Neural progenitor cell (in vitro differentiated cells): ENCODE results near the gene DPYD. TPM values are rescaled to one million over a fixed set of nuclear protein-coding genes. Genes with fewer than 3 reads are reported as not detected.

ENCODE experiments used
- DNase-seq: peaks from one replicate; pipeline ENCODE4 v3.0.0-alpha.2; 2016; ENCODE audit warnings: low spot score
- H2AFZ ChIP-seq: fragments of 200-600 bp; sonication (generic); replicated peaks from 2 replicates; pipeline ENCODE4 v1.6.1; 2016; ENCODE audit warnings: antibody characterized with exemption
- H3F3A ChIP-seq: fragments of 200-600 bp; sonication (generic); 2 replicates; pipeline ENCODE4 v1.6.1; 2016; ENCODE audit warnings: antibody characterized with exemption, low read depth
- H3K27ac ChIP-seq: fragments of 200-600 bp; sonication (generic); 2 replicates; pipeline ENCODE4 v1.5.1; 2016; ENCODE audit warnings: mild to moderate bottlenecking
- H3K27me3 ChIP-seq: fragments of 200-600 bp; sonication (generic); 2 replicates; pipeline ENCODE4 v1.6.1; 2016; ENCODE audit warnings: mild to moderate bottlenecking, moderate library complexity
- H3K36me3 ChIP-seq: fragments of 200-600 bp; sonication (generic); 2 replicates; pipeline ENCODE4 v1.5.1; 2016
- H3K4me1 ChIP-seq: fragments of 200-600 bp; sonication (generic); 2 replicates; pipeline ENCODE4 v1.6.1; 2016; ENCODE audit warnings: mixed run types
- H3K4me2 ChIP-seq: fragments of 200-600 bp; sonication (generic); 2 replicates; pipeline ENCODE4 v1.6.1; 2016
- H3K4me3 ChIP-seq: fragments of 200-600 bp; sonication (generic); 2 replicates; pipeline ENCODE4 v1.5.1; 2016
- H3K79me2 ChIP-seq: fragments of 200-600 bp; sonication (generic); 2 replicates; pipeline ENCODE4 v1.6.1; 2016; ENCODE audit warnings: low read depth
- H3K9ac ChIP-seq: fragments of 200-600 bp; sonication (generic); 2 replicates; pipeline ENCODE4 v1.6.1; 2016
- H3K9me3 ChIP-seq: fragments of 200-600 bp; sonication (generic); 2 replicates; pipeline ENCODE4 v1.5.1; 2016; ENCODE audit warnings: low read depth
- H4K20me1 ChIP-seq: fragments of 200-600 bp; sonication (generic); 2 replicates; pipeline ENCODE4 v1.6.1; 2016; ENCODE audit warnings: low read depth
- H3K27ac Mint-ChIP-seq: 3 replicates; pipeline ENCODE4 v1.8.0; 2021; ENCODE audit warnings: mixed read lengths
- H3K27me3 Mint-ChIP-seq: 2 replicates; pipeline ENCODE4 v1.8.0; 2022; ENCODE audit warnings: low read depth, mild to moderate bottlenecking, inconsistent platforms, moderate library complexity, mixed read lengths; ENCODE audit not compliant: insufficient read depth
- H3K36me3 Mint-ChIP-seq: 3 replicates; pipeline ENCODE4 v1.8.0; 2021; ENCODE audit warnings: mixed read lengths
- H3K4me1 Mint-ChIP-seq: 3 replicates; pipeline ENCODE4 v1.8.0; 2021; ENCODE audit warnings: mixed read lengths
- H3K4me3 Mint-ChIP-seq: 3 replicates; pipeline ENCODE4 v1.8.0; 2021; ENCODE audit warnings: mild to moderate bottlenecking, moderate library complexity, mixed read lengths
- H3K9me3 Mint-ChIP-seq: 3 replicates; pipeline ENCODE4 v1.8.0; 2020; ENCODE audit warnings: mixed read lengths
- EZH2 ChIP-seq: fragments of 200-600 bp; sonication (generic); IDR thresholded peaks from 2 replicates; pipeline ENCODE4 v1.6.1; 2017; ENCODE audit warnings: antibody characterized with exemption, mild to moderate bottlenecking, moderate library complexity
- EZH2phosphoT487 ChIP-seq: fragments of 200-600 bp; sonication (generic); IDR thresholded peaks from 2 replicates; pipeline ENCODE4 v1.6.1; 2017; ENCODE audit warnings: antibody characterized with exemption
- total RNA-seq: library from RNA; depleted of rRNA; stranded (reverse); fragments of >200 nt; gene quantifications from 2 replicates; pipeline ENCODE4 v1.2.3, GENCODE V29; 2015; ENCODE audit warnings: low replicate concordance
- TF ChIP-seq, protein P1 (sequence below): fragments of 200-600 bp; sonication (generic); IDR thresholded peaks from 2 replicates; pipeline ENCODE4 v1.5.1; 2017; ENCODE audit warnings: antibody characterized with exemption, mild to moderate bottlenecking

Gene DPYD
- total RNA-seq, 1 donor from 2014 or later = 0.43 TPM

DNA sequence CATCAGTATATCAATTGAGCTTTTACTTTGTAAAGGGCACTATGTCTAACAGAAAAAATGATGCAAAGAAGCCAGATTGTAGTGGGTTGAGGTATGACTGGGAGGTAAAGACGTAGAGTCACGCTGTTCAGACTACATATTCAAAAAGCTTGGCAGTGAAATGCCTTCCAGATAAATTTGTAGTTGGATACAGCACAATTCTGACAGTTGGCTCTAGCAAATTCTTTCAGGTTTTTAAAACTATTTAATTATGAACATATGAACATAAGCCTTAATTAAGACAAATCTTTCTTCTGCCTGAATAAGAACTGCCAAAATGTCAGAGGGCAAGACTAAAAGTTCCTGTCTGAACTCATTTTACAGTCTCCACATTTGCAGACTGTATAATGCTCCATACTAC lies 118.8 kb downstream of the DPYD start:
- Histone ChIP-seq H4K20me1 (no peaks in the 10 kb centered on the region), H3K36me3 (no peaks in the 10 kb centered on the region), H3K79me2 (no peaks in the 10 kb centered on the region), H3K4me2 (no peak overlapping the region), H2AFZ (no peak overlapping the region), H3K9ac (no peak overlapping the region), H3K4me3 (no peak overlapping the region), H3K27ac (no peak overlapping the region), H3F3A (no peaks in the 10 kb centered on the region), H3K4me1 (peaks cover 7% of the 10 kb centered on the region), H3K9me3 (no peaks in the 10 kb centered on the region), H3K27me3 (no peaks in the 10 kb centered on the region)
- Mint-ChIP-seq H3K27ac (no peak overlapping the region), H3K9me3 (no peaks in the 10 kb centered on the region), H3K36me3 (no peaks in the 10 kb centered on the region), H3K4me3 (no peak overlapping the region), H3K4me1 (peaks cover 13% of the 10 kb centered on the region), H3K27me3 (no peaks in the 10 kb centered on the region)
- no peak for TF ChIP-seq EZH2phosphoT487
- DNase-seq = no peak

DNA sequence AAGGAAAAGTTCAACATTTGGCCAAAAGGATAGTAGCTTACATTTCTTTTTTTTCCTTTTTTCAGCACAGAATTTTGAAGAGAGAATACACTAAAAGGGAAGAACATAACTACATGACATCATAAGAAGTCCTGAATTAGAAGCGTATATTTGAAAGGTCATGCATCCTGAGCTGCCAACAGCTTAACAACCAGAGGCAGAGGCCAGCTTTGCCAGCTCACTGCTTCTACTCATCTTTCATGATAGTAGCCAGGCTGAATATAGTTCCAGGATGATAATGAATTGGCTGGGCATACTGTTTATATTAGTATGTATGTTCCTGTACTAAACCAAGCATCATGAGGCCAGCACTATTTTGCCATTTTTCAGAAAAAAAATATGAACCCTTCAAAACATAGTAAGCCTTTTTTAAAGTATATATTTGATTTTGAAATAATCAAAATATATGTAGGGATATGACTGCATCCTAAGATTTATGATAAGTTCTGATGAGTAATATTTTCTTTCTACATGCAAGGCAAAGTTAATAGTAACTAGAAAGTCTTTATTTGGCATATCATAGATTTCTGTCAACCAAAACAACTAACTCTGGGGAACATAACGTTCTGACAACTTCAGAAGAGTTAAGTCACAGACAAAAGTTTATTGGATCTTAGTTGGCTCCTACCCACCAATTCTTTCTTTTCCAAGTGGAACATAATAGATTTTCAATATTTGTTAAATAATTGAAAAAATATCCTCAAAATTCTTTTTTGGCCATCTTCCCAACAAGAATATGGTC lies 123.2 kb downstream of the DPYD start:
- Mint-ChIP-seq H3K27me3 (no peaks in the 10 kb centered on the region), H3K4me3 (no peak overlapping the region), H3K36me3 (no peaks in the 10 kb centered on the region), H3K4me1 (peaks cover 16% of the 10 kb centered on the region), H3K27ac (no peak overlapping the region), H3K9me3 (no peaks in the 10 kb centered on the region)
- Histone ChIP-seq H3K4me2 (no peak overlapping the region), H3K27me3 (no peaks in the 10 kb centered on the region), H3K4me1 (peaks cover under 1% of the 10 kb centered on the region), H3K4me3 (no peak overlapping the region), H3K79me2 (no peaks in the 10 kb centered on the region), H3F3A (no peaks in the 10 kb centered on the region), H3K9me3 (no peaks in the 10 kb centered on the region), H3K36me3 (no peaks in the 10 kb centered on the region), H4K20me1 (no peaks in the 10 kb centered on the region), H2AFZ (no peak overlapping the region), H3K27ac (no peak overlapping the region), H3K9ac (no peak overlapping the region)
- no peak for DNase-seq
- TF ChIP-seq EZH2 (no peak), EZH2phosphoT487 (no peak)
- TF ChIP-seq, protein P1, sequence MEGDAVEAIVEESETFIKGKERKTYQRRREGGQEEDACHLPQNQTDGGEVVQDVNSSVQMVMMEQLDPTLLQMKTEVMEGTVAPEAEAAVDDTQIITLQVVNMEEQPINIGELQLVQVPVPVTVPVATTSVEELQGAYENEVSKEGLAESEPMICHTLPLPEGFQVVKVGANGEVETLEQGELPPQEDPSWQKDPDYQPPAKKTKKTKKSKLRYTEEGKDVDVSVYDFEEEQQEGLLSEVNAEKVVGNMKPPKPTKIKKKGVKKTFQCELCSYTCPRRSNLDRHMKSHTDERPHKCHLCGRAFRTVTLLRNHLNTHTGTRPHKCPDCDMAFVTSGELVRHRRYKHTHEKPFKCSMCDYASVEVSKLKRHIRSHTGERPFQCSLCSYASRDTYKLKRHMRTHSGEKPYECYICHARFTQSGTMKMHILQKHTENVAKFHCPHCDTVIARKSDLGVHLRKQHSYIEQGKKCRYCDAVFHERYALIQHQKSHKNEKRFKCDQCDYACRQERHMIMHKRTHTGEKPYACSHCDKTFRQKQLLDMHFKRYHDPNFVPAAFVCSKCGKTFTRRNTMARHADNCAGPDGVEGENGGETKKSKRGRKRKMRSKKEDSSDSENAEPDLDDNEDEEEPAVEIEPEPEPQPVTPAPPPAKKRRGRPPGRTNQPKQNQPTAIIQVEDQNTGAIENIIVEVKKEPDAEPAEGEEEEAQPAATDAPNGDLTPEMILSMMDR = no peak

DNA sequence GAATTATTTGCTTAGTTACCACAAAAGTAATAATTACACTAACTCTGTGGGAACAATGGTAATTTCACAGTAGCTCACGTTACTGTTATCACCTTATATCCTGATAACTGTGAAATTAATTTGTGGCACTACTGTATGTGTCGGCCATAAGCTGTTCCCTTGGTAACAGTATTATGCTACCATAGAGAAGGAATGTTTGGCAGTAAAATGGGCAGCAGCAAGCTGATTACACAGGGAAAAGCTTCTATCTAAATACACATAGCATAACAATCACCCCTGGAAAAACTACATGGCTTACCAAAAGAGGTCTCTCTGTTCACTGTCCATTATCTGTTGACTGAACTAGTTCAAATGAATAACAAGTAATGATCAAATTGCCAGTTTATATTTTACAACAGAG lies 124.1 kb downstream of the DPYD start:
- Histone ChIP-seq H3K9ac (no peak overlapping the region), H3F3A (no peaks in the 10 kb centered on the region), H3K9me3 (no peaks in the 10 kb centered on the region), H3K27me3 (no peaks in the 10 kb centered on the region), H3K36me3 (no peaks in the 10 kb centered on the region), H3K4me1 (no peaks in the 10 kb centered on the region), H3K4me2 (no peak overlapping the region), H4K20me1 (no peaks in the 10 kb centered on the region), H3K27ac (no peak overlapping the region), H3K4me3 (no peak overlapping the region), H3K79me2 (no peaks in the 10 kb centered on the region), H2AFZ (no peak overlapping the region)
- no peak overlapping the region for H3K27ac Mint-ChIP-seq
- no peak overlapping the region for H3K4me3 Mint-ChIP-seq
- H3K4me1 Mint-ChIP-seq = peaks cover 12% of the 10 kb centered on the region
- no peaks in the 10 kb centered on the region for H3K27me3 Mint-ChIP-seq
- no peaks in the 10 kb centered on the region for H3K9me3 Mint-ChIP-seq
- TF ChIP-seq EZH2 (no peak), EZH2phosphoT487 (no peak)
- TF ChIP-seq, protein P1 = no peak
- H3K36me3 Mint-ChIP-seq = no peaks in the 10 kb centered on the region
- no peak for DNase-seq

DNA sequence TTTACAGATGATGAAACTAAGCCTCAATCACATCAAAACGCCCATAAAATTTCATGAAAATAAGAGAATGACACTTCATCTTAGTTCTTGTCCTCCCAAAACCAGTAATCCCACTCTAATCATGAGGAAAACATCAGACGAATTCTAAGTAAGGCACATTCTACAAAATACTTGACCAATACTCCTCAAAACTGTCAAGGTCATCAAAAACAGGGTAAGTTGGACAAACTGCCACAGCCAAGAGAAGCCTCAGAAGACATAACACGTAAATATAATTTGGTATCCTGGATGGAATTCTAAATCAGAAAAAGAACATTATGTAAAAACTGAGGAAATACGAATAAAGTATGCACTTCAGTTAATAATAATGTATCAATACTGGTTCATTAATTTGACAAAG lies 128.2 kb downstream of the DPYD start:
- H3K79me2 ChIP-seq = no peaks in the 10 kb centered on the region
- no peak overlapping the region for H3K27ac ChIP-seq
- H3K4me1 ChIP-seq = no peaks in the 10 kb centered on the region
- no peaks in the 10 kb centered on the region for H3F3A ChIP-seq
- no peaks in the 10 kb centered on the region for H3K36me3 Mint-ChIP-seq
- no peaks in the 10 kb centered on the region for H4K20me1 ChIP-seq
- TF ChIP-seq EZH2phosphoT487 = no peak
- TF ChIP-seq EZH2 = no peak
- TF ChIP-seq, protein P1 = no peak
- H2AFZ ChIP-seq = no peak overlapping the region
- no peaks in the 10 kb centered on the region for H3K9me3 ChIP-seq
- H3K4me3 Mint-ChIP-seq = no peak overlapping the region
- H3K4me2 ChIP-seq = no peak overlapping the region
- no peaks in the 10 kb centered on the region for H3K9me3 Mint-ChIP-seq
- no peak for DNase-seq
- no peaks in the 10 kb centered on the region for H3K27me3 Mint-ChIP-seq
- no peaks in the 10 kb centered on the region for H3K36me3 ChIP-seq
- peaks cover 12% of the 10 kb centered on the region for H3K4me1 Mint-ChIP-seq
- no peak overlapping the region for H3K27ac Mint-ChIP-seq
- no peak overlapping the region for H3K9ac ChIP-seq
- no peaks in the 10 kb centered on the region for H3K27me3 ChIP-seq
- H3K4me3 ChIP-seq = no peak overlapping the region
